NOMO-1 (cell line): ENCODE measurements around the gene ATP2A3.
A peak's percentile ranks its signal among the peaks of the same experiment; 100 is the strongest.

ENCODE experiments used
- DNase-seq, 2 experiments: peaks; one replicate each; lab custom pipeline; 2025; ENCODE audit not compliant: unreplicated experiment in 2 of 2; lab: John Stamatoyannopoulos, UW

ATP2A3 gene

GRCh38 chr17:3893720-3894116 is 70.5 kb downstream of the ATP2A3 start:
- DNase-seq: no peak

GRCh38 chr17:3893003-3893719 is 71.1 kb downstream of the ATP2A3 start, which contains the start of gene CAMKK1:
TSS of gene CAMKK1 (minus strand) at chr17:3893053. CDS start at chr17:3885687, 7,366 bp downstream.
- peak; percentile 88 to 95 for DNase-seq

- peak; percentile 47 to 52 for DNase-seq
Measured at GRCh38 chr17:3892095-3892998, 71.9 kb downstream of the ATP2A3 start.

GRCh38 chr17:3891626-3892094 is 72.6 kb downstream of the ATP2A3 start:
- no peak for DNase-seq

GRCh38 chr17:3890878-3891219 is 73.4 kb downstream of the ATP2A3 start:
- no peak for DNase-seq

GRCh38 chr17:3890082-3890877 is 74.0 kb downstream of the ATP2A3 start:
- DNase-seq: no peak

- no peak for DNase-seq
Measured at GRCh38 chr17:3889325-3890012, 74.8 kb downstream of the ATP2A3 start.

- no peak for DNase-seq
Measured at GRCh38 chr17:3888343-3889171, 75.7 kb downstream of the ATP2A3 start.

- DNase-seq: no peak
Measured at GRCh38 chr17:3887804-3888203, 76.4 kb downstream of the ATP2A3 start.

- DNase-seq: no peak
Measured at GRCh38 chr17:3887394-3887793, 76.8 kb downstream of the ATP2A3 start.

- peak; percentile 30 to 53 for DNase-seq
Measured at GRCh38 chr17:3886776-3887175, 77.5 kb downstream of the ATP2A3 start.

GRCh38 chr17:3885970-3886369 is 78.3 kb downstream of the ATP2A3 start:
- DNase-seq: no peak

- no peak for DNase-seq
Measured at GRCh38 chr17:3885271-3885670, 79.0 kb downstream of the ATP2A3 start.

GRCh38 chr17:3884188-3884587 is 80.0 kb downstream of the ATP2A3 start:
- DNase-seq: no peak

GRCh38 chr17:3882276-3882675 is 82.0 kb downstream of the ATP2A3 start:
- no peak for DNase-seq

- DNase-seq: no peak
Measured at GRCh38 chr17:3880983-3881382, 83.3 kb downstream of the ATP2A3 start.

GRCh38 chr17:3879591-3880417 is 84.4 kb downstream of the ATP2A3 start:
- DNase-seq: no peak

- DNase-seq: no peak
Measured at GRCh38 chr17:3879186-3879585, 85.1 kb downstream of the ATP2A3 start.

GRCh38 chr17:3877220-3877619 is 87.0 kb downstream of the ATP2A3 start:
- DNase-seq: no peak
